GM20431 (cell line): ENCODE results near the gene BMERB1.
"Not testable (repeated sequence)": the region's sequence is repeated elsewhere in the genome, so short reads cannot be mapped to it uniquely, and the experiment has no call there.

Experiments used
- in situ Hi-C: fragments of 300-500 bp; cut with MseI, MboI; formaldehyde crosslinking; loops from one replicate; pipeline ENCODE4 v1.15.0; 2020; ENCODE audit warnings: low sequenced_read_pairs; ENCODE audit not compliant: unreplicated experiment

BMERB1 gene

DNA sequence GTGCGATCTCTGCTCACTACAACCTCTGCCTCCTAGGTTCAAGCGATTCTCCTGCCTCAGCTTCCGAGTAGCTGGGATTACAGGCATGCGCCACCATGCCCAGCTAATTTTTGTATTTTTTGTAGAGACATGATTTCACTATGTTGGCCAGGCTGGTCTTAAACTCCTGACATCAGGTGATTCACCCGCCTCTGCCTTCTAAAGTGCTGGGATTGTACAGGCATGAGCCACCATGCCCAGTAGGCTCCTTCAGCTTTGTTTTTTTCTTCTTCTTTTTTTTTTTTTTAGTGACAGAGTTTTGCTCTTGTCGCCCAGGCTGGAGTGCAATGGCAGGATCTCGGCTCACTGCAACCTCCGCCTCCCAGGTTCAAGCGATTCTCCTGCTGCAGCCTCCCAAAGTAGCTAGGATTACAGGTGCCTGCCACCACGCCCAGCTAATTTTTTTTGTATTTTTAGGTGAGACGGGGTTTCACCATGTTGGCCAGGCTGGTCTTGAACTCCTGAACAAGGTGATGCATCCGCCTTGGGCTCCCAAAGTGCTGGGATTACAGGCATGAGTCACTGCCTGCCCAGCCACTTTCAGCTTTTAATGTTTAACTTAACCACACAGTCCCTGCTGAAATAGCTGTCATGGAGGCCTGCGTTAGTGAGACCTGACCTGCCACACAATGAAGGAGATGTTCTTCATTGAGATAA, 112.8 kb downstream of the BMERB1 start:
- in situ Hi-C loops = not testable (repeated sequence)

DNA sequence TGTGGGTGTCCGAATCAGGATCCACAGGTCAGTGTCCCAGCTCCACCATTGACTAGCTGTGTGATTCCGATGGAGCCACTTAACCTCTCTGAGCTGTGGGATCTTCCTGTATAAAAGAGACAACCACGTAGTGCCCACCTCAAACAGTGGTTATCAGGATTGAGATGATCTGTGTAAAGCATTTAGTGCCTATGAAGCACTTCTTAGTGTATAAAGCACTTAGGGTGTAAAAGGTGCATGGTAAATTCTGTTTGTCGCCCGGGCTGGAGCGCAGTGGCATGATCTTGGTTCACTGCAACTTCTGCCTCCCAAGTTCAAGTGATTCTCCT, 113.3 kb downstream of the BMERB1 start:
- in situ Hi-C loops = no loop called here

DNA sequence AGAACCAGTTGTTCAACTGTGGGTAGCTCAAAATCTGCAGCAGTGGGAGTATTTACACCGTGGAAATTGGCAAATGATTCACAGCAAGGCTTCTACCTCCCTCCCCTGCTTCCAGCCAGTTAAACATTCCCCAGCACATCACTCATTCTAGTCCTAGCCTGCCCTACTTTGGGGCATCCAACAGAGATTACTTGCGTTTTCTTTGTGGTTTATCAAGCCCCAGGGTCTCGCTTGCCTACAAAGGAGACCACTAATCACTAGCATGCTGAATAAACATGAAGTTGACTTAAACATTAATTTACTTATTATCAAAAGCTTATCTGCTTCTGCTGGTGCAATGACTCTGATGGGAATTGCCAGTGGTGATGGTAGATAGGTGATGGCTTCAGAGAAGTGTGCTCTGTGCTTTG, 114.1 kb downstream of the BMERB1 start:
- in situ Hi-C loops = no loop called here

DNA sequence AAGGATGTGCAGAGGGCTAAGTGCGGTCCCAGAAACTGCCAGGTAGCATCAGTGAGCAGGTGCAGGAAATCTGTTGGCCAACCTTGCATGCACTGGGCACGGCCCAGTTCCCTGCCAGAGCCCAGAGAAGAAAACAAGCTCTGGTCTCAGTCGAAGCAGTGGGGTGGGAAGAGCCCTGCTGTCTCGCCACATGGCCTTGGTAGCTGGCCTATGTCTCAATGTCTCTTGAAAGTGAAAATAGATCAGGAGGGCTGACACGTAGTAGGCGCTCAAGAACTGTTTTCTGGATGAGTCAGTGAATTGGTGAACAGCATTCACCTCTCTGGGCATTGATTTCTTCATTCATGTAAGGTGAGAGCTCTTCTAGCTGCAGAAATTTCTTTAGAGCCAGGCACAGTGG, 118.1 kb downstream of the BMERB1 start:
- in situ Hi-C loops = no loop called here

DNA sequence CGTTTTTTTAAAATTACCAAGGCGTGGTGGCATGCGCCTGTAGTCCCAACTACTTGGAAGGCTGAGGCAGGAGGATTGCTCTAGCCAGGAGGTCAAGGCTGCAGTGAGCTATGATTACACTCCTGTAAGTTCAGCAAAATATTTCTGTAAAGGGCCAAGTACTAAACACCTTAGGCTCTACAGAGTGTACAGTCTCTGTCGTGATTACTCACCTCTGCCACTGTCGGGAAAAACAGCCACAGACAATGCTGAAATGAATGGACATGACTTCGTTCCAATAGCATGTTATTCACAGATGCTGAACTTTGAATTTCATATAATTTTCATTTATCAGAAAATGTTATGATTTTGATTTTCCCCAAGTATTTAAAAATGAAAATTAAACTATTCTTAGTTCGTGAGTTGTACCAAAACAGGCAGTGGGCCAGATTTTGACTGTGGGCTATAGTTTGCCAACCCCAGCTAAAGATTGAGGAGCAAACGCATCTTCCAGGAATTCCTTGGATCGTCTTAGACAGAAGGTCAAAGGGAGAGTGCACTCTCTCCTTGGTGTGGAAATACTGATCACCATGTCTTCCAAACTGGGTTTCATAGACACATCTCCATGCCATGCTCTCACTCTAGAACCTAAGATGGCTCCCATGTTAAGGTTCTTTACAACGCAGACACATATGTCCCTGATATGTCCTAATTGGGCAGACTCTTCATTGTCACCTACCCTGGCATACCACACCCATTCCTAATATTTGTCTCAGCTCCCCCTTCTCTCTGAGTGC, 119.1 kb downstream of the BMERB1 start:
- in situ Hi-C loops = no loop called here

DNA sequence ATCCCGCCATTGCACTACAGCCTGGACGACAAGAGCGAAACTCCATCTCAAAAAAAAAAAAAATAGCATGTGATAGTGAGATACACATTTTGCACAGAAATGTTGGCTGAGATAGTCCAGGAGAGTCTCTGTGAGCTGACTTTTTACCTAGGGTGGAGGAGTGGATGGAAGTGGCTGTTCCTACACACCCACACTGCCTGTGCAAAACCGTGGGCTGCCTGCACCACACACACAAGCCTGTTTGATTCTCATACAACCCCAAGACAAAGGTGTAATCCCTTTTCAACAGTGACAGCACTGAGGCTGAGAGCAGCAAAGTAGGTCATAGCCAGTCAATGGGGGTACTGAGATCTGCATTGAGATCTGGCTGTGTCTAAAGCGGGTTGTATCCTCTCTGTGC, 121.7 kb downstream of the BMERB1 start:
- in situ Hi-C loops = no loop called here

DNA sequence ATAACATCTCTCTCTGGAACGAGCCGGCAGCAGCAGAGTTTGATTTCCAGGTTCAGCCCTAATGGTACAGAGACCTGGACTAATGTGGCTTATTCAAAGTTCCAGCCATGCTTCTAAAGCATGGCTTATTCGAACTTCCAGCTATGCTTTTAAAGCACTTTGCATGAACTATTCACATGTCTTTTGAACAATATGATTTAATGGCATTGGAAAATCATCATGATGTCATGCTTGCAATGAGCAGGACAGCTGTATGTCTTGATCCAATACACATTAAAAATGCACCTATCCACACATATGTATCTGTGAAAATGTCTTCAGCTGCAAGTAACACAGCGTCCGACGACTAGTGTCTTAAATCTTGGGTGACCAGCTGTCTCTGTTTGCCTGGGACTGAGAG, 122.9 kb downstream of the BMERB1 start:
- in situ Hi-C loops = no loop called here

DNA sequence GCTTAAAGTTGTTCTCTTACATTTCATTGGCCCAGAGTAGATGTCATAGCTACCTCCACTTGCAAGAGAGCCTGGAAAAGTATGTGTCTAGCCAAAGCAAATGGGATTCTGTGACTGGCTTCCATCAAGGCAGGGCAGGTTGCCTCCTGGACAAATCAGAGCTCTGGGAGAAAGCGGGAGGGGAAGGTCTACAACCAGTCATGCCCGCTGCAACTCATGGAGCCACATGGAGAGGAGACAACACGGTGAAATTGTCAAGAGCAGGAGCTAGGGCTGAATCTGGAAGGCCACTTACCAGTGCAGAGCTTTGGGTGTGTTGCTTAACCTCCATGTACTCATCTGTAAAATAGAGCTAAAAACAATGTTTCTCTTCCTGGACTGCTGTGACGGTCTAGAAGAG, 124.8 kb downstream of the BMERB1 start:
- in situ Hi-C loops = no loop called here

DNA sequence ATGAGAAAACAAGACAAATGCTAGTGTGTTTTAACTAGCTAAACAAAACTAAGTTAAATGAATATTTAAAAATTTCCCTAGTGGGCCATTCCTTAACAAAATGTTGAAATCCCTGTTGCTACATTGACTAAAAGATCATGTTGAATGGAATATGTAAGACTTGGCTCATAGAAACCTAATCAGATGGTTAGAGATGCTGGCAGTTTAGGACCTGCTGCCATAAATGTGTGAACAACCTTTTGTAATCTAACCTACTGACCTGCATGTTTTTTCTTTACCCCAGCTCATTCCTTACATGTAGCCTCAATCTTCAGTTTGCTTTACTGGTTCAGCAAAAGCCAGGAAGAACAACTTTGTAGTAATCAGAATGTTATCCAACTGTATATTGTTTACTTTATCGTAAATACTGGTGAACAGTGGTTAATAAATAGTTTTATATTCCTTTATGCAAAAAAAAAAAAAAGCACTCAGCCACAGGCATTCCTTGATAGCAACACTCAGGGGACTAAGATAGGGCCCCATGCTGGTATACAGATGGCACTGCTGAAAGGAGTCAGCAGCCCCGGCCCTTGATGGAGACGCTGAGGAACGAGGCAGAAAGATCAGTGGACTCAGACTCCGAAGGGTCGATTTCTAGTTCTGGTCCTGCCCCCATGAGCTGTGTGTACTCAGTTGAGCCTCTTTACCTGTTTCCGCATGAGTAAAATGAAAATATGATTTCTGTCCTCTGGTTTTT, 130.4 kb downstream of the BMERB1 start:
- in situ Hi-C loops = no loop called here

DNA sequence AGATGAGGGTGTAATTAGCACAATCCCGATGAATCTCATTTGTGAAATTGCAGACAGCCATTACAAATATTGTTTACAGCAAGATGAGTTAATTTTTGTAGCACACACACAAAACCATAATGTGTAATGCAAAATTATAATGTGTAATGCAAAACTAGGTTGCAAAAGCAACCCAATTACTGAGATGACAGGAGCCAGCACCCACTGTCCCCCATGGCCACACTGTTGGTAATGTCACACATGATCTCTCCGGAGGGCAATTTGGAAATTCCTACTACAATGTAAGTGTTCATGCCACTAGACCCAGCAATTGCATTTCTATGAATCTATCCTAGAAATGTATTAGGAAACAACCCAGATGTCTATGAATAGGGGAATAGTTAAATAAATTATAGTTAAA, 131.7 kb downstream of the BMERB1 start:
- in situ Hi-C loops = no loop called here

DNA sequence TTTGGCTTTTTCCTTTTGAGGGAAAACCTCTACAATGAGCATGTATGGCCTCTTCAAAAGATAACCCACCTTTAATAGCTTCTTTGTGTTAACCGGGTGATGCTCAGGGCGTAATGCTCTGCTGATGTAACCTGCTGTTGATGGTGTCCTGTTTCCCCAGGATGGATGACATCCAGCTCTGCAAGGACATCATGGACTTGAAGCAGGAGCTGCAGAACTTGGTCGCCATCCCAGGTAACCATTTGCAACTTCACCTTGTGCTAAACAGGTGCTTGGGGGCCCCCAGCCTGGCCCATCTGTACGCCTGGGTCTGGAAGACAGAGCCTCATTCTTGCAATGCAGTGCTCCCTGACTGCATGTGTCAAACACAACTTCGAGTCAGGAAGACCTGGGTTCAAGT, 133.4 kb downstream of the BMERB1 start:
- in situ Hi-C loops = no loop called here

DNA sequence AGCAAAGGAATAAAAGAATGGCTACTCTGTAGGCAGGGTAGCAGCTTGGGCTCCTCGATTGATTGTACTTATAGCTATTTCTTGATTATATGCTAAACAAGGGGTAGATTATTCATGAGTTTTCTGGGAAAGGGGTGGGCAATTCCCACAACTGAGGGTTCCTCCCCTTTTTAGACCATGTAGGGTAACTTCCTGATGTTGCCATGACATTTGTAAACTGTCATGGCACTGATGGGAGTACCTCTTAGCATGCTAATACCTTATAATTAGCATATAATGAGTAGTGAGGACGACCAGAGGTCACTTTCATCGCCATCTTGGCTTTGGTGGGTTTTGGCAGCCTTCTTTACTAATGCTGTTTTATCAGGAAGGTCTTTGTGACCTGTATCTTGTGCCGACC, 136.3 kb downstream of the BMERB1 start:
- in situ Hi-C loops = not testable (repeated sequence)

DNA sequence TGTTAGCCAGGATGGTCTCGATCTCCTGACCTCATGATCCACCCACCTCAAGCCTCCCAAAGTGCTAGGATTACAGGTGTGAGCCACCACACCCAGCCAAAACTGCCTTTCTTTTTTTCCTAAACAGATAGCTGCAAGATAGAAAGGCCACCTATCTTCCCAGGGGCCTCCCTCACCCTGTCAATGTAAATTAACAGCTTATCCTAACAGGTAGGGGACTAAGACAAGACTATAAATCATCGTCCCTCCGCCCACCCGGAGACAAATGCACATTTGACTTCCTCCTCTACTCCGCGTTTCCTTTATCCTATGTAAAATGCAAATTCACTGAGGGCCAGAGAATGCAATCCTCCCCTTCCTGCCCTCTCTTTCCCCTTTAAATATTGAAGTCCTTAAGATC, 137.2 kb downstream of the BMERB1 start:
- in situ Hi-C loops = no loop called here

DNA sequence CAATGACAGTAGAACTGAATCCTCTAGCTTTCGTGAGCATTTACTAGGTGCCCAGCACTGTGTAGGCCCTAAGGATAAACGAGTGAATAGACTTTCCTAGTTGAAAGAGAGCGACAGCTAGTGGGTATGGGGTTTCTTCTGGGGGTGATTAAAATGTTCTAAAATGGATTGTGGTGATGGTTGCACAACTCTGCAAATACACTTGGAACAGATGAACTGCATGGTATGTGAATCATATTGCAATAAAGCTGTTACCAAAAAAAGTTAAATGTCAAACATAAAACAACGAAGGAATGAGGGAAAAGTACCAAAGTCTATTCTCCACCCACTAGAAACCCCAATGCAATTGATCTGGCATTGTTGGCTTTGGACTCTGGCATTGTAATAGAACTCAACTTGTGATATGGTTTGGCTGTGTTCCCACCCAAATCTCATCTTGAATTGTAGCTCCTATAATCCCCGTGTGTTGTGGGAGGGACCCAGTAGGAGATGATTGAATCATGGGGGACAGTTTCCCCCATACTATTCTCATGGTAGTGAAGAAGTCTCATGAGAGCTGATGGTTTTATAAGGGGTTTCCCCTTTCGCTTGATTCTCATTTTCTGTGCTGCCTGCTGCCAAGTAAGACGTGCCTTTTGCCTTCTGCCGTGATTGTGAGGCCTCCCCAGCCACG, 138.1 kb downstream of the BMERB1 start:
- in situ Hi-C loops = no loop called here

DNA sequence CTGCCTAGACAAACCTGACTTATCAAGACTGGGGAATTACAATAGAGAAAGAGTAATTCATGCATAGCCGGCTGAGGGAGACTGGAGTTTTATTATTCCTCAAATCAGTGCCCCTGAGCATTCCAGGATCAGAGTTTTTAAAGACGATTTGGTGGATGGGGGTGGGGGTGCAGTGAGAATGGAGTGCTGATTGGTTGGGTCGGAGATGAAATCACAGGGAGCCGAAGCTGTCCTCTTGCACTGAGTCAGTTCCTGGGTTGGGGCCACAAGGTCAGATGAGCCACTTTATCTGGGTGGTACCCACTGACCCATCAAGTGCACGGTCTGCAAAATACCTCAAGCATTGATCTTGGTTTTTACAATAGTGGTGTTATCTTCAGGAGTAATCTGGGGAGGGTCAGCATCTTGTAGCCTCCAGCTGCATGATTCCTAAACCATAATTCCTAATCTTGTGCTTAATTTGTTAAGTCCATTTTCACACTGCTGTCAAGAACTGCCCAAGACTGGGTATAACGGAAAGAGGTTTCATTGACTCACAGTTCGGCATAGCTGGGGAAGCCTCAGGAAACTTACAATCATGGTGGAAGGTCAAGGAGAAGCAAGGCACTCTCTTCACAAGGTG, 139.0 kb downstream of the BMERB1 start:
- in situ Hi-C loops = no loop called here

DNA sequence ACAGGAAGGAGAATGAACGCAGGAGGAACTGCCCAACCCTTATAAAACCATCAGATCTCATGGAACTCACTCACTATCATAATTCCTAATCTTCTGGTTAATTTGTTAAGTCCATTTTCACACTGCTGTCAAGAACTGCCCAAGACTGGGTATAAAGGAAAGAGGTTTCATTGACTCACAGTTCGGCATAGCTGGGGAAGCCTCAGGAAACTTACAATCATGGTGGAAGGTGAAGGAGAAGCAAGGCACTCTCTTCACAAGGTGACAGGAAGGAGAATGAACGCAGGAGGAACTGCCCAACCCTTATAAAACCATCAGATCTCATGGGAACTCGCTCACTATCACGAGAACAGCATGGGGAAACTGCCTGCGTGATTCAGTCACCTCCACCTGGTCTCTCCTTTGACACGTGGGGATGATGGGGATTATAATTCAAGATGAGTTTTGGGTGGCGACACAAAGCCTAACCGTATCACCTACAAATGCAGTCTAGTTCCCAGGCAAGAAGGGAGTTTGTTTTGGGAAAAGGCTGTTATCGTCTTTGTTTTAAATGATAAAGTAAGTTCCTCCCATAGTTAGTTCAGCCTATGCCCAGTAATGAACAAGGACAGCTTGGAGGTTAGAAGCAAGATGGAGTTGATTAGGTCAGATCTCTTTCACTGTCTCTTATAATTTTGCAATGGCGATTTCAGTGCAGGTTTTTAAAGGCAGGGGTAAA, 139.7 kb downstream of the BMERB1 start:
- in situ Hi-C loops = not testable (repeated sequence)

DNA sequence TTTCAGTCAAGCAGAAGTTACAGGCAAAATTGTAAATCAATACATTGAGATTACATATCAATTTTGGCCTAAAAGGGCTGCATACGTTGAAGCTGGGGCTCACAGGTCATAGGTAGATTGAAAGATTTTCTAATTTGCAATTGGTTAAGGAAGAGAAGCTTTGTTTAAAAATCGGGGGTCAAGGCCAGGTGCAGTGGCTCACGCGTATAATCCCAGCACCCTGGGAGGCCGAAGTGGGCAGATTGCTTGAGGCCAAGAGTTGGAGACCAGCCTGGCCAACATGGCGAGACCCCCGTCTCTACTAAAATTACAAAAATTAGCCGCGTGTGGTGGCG, 140.2 kb downstream of the BMERB1 start:
- in situ Hi-C loops = no loop called here

DNA sequence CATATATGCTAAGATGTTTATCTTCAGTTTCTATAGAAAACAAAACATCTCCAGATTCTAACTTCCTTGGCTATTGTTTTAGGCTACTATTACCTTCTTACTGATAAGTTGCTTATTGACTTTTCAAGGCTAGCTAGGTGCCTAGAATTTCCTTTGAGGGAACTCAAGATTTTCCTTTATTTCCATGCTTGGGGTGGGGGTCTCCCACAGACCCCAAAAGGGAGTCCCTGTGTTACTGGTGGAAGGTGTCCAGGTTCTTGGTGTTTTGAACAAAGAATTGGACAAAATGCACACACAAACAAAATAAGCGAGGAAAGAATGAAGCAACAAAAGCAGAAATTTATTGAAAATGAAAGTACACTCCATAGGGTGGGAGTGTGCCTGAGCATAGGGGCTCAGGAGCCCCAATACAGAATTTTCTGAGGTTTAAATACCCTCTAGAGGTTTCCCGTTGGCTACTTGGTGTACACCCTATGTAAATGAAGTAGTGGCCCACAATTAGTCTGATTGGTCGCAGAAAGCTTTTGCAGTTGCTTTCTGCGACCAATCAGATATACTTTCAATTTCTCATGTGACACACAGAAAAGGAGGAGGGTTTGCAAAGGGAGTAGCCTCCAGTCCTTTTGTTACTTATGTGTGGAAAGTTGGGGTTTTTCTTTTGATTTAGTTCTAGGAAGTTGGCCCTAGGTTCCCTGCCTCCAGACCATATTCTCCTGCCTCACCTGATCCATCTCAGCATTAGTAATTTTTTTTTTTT, 141.1 kb downstream of the BMERB1 start:
- in situ Hi-C loops = no loop called here
